ENCODE data around the gene WDR93. TPM values are rescaled to one million over a fixed set of nuclear protein-coding genes. Genes with fewer than 3 reads are reported as not detected.

WDR93 gene
- total RNA-seq, 1 donor from 2014 or later = not detected

DNA sequence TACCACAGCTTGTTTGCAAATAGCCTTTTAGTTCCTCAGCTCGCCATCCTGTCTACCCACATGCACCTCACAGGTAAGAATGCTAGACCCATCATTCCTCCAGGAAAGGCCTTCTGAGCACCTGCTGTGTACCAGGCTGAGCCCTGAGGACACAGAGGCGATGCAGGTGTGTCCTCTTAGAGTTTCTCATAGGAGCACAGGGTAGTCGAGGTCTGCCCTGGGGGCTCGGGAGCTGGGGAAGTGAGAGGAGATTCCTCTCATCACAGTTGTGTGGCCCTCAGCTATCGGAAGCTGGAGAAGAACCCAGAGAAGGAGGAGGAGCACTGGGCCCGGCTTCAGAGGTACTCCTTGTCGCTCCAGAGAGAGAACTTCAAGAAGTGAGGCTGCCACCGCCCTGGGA, 52.4 kb downstream of the WDR93 start:
- no peak for DNase-seq (ENCODE audit: low spot score)
- intact Hi-C loops (cut with DNase I) = loop anchor here (5.0 kb wide), 1 partner anchor 96 kb away; no protein-coding TSS in a partner anchor

DNA sequence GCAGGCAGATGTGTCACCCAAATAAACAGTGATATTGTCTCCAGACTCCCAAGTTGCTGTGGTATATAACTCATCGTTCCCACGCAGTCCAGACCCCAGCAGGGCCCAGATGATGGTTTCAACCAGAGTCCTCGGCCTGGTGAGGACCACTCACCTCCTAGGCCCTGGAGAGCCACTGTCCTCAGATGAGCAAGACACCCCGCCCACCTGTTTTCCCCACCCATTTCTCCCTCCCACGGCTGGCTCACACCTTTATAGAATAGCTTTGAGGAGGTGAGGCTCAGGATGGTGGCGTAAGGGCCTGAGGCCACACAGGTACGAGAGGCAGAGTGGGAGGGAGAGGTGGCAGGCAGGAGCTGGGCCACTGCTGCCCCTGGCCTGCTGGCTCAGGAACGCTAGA, 53.0 kb downstream of the WDR93 start:
- intact Hi-C loops (cut with DNase I) = loop anchor here (5.0 kb wide), 1 partner anchor 96 kb away; no protein-coding TSS in a partner anchor
- DNase-seq (ENCODE audit: low spot score) = no peak

DNA sequence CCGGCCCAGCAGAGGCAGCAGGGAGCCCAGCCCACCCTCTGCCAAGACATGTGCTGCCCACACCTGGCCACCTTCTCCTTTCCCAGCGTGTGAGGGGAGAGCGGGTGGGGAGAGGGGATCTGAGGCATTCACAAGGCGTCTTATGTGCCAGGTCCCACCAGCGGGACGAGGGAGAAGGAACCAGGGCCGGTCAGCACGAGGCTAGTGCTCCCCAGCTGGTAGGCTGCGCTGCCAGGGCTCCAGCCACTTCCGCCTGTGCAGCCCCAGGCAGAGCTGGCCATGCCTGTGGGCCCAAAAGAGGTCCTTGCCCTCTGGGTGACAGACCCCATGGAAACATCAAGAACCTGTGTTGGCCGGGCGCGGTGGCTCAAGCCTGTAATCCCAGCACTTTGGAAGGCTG, 54.5 kb downstream of the WDR93 start:
- DNase-seq (ENCODE audit: low spot score) = no peak
- intact Hi-C loops (cut with DNase I) = no loop called here

DNA sequence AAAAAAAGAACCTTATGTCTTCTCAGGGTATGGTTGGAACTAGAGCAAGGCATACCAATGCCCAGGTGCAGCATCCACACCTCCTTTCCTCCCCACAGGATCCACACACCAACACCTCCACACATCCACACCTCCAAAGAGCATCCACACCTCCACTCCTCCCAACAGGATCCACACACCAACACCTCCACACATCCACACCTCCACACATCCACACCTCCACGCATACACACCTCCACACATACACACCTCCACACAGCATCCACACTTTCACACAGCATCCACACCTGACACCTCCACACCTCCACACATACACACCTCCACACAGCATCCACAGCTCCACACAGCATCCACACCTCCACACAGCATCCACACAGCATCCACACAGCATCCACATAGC, 55.2 kb downstream of the WDR93 start:
- intact Hi-C loops (cut with DNase I) = no loop called here
- DNase-seq (ENCODE audit: low spot score) = no peak

DNA sequence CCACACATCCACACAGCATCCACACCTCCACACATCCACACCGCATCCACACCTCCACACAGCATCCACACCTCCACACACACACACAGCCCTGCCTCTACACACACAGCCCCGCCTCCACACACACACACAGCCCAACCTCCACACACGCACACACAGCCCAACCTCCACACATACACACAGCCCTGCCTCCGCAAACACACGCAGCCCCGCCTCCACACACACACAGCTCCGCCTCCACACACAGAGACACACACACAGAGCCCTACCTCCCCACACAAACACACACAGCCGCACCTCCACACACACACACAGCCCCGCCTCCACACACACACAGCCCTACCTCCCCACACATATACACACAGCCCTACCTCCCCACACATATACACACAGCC, 55.8 kb downstream of the WDR93 start:
- DNase-seq (ENCODE audit: low spot score) = no peak
- intact Hi-C loops (cut with DNase I) = no loop called here

DNA sequence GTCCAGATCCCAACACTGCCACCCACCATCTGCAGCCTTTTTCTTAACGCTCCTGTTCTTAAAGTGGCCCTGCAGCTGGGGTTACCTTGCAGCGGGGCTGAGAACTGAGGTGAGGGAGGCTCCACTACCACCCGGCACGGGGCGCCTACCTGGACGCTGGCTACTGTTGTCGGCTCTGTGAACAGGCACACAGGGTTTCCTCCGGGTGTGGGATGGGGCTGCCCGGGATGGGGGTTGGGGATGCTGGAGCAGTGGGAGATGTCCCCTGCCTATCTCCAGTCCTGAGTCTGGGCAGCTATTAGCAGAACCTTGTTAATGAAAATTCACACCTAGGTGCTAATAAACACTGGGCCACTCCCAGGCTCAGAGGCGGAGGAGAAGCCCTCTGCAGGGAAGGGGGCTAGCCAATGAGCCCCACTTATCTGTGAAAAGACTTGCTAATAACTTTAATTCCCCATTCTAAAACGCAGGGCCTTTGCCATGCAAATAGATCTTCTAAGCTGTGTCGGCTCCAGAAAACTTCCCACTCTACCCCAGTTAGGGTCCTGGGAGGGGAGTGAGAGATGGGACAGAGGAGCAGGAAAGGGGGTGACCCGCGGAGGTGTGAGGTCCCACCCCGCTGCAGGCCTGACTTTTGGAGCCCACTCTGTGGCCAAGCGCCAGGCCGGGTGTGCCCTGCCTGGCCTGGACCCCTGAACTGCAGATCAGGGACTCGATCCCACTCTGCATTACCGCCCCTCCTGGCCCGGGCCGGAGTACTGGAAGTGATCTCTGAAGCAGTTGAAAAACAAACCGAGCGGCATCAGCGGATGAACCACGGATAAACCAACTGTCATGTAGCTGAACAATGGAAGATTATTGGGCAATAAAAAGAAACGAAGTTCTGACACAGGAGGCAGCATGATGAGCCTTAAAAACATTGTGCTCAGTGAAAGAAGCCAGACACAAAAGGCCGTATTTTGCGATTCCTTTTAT, 57.4 kb downstream of the WDR93 start:
- no peak for DNase-seq (ENCODE audit: low spot score)
- intact Hi-C loops (cut with DNase I) = no loop called here

DNA sequence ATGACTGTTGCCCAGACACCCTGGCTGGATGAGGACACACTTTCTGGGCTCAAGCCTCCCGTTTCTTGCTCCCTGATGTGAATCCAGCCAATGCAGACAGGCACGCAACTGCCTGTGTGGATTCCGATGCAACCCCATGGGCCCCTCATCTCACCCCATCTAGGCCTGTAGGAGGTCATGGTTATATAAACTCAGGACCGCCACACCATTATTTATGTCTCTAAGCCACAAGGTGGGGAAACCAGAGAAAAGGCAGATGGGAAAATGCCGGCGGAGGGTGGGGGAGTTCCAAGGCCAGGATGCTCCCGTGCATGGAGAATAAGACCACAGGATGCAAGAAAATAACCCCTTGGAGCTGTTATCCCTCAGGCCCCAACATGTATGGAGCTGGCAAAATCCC, 58.4 kb downstream of the WDR93 start:
- intact Hi-C loops (cut with DNase I) = no loop called here
- DNase-seq (ENCODE audit: low spot score) = no peak

DNA sequence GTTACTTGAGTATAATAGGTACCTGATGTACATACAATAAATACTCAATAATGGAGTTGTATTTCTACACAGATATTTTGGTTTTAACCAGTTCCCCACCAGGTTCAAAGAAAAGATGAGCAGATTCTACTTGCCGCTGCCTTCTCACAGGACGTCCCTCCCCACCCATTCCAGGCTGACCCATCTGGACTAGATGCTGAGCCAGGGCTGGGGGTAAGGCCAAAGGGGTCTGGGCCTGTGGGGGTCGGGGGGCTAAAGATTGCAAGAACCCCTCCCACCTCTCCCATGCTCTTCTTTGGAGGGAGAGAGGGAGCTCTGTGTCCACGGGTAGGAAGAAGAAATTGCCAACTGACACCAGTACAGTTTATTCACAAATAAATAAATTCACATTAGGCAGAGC, 58.9 kb downstream of the WDR93 start:
- intact Hi-C loops (cut with DNase I) = no loop called here

DNA sequence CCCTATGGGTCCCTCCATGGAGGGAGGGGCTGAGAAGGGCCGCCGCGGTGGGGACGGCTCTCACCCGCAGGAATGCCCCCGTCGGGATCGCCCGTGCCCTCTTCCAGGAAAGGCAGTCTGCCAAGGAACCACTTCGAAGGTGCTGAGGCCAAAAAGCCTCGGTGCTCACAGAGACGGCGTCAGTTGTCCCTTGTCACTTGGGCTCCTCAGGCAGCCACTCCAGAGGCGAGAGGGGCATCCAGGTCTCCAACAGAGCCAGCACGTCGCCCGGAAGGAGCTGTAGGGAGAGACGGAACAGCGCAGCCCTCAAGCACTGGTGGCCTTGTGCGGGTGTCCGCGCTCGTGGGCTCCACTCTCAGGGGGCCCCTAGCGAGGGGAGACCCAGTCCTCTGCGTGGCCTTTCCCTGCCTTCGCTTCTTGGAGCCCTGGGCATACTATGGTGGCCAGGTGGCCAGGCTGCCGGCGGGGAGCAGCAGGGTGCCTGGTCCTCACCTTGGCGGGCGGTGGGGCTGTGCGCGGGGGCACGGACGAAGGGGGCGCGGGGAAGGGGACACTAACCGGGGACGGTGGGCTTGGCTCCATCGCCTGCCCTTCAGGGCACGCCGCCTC, 59.4 kb downstream of the WDR93 start:
- no peak for DNase-seq (ENCODE audit: low spot score)
- intact Hi-C loops (cut with DNase I) = no loop called here

More for the DNA sequence above, 58.9 kb downstream of the WDR93 start:
- DNase-seq (ENCODE audit: low spot score) = no peak

DNA sequence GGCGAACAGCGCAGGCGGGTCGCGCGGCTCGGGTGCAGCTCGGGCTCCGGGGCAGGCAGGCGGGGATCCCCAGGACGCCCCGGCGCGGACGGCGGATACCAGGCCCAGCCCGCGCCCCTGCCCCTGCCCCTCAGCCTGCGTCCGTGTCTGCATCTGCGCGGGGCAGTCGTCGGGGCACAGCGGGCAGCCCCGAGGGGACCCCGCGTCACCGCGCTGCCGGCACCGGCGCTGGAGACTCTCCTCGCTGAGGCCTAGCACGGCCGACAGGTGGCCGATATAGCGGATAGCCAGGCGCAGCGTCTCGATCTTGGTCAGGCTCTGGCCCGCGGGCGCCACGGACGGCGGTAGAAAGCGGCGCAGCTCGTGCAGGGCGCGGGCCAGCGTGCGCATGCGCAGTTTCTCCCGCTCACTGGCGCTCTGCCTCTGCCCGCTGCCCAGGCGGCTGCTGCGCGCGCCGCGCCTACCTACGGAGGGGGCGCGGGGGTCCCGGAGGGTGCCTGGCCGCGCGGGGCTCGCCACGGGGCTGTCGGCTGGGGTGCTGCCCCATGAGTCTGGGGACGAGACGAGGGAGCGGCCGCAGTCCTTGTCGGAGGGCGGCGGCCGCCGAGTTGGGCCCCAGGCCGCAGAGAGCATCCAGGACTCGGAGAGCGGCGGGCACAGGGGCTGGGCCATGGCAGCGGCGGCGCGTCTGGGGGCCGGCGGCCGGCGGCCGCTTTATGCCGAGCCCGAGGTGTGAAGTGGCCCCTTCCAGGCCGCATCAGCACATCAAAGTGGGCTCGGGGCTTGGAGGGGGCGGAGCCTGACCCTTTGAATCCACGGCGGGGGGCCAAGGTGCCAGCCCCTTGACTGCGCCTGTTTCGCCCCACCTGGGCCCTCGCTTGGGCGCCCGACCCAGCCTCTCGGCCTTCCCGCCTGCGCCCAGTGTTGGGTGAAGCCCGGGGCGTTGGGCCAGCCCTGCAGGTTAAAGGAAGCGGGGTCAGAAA, 60.2 kb downstream of the WDR93 start, which contains the start of gene MESP1:
Gene MESP1 (minus strand): TSS at position 690 of the 983 bp plus-strand sequence. CDS start 18 bp downstream, at position 672.
- intact Hi-C loops (cut with DNase I) = no loop called here
- DNase-seq (ENCODE audit: low spot score) = peak; percentile 97

DNA sequence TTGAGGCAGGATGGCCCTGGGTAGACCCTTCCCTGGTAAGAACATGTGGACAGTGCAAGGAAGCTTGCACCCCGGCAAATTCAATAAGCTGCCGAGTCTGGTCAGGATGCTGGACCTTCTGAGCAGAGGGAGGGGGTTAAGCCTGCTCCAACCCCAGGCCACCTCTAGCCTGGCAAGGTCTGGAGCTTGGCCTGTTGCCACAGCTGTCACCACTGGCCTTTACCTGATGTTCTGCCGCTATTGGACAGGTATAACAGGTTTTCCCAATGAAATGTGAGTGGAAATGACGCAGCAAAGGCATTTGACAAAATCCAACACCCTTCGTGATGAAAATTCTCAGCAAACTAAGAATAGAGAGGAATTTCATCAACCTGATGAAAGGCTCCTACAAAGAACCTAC, 61.1 kb downstream of the WDR93 start:
- intact Hi-C loops (cut with DNase I) = no loop called here
- no peak for DNase-seq (ENCODE audit: low spot score)

DNA sequence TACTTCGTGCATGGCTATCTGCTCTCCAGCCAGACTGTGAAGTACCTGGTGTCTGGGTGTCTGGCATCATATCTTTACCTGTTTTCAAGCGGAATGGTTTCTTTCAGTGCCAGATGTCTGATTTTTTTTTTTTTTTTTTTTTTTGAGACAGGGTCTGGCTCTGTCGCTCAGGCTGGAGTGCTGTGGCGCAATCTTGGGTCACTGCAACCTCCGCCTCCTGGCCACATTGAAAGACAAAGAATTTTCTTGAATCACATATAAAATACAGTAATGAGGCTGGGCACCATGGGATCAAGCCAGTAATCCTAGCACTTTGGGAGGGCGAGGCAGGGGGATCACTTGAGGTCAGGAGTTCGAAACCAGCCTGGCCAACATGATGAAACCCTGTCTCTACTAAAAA, 63.2 kb downstream of the WDR93 start:
- no peak for DNase-seq (ENCODE audit: low spot score)
- intact Hi-C loops (cut with DNase I) = no loop called here

DNA sequence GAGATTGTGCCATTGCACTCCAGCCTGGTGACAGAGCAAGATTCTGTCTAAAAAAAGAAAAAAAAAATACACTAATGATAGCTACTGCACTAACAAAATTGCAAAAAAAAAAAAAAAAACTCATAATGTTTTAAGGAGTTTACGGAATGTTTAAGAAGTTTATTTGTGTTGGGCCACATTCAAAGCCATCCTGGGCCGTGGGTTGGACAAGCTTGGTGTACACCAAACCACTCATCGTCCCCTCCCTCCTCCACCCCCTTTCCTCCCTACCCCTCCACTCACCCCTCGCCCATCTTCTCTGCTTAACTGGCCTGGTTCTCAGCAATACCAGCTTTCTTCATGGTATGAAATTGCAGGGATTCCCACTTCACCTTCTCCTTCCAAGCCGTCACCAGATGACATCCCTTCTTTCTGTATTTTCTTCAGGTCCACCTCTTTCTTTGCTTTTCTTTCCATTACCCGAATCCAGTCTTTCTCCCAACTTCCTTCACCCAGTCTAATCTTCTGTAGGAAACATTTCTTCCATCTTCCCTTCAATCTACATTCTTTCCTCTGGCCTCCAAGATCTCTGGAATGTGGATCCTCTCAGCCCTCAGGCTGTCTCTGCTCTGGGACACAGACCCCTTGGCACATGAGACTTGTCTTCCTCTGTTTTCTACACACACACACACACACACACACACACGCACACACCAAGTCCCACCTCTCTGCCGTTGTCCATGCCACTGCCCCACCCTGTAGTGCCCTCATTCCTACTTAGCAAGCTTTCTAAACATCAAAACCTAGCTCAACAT, 63.9 kb downstream of the WDR93 start:
- intact Hi-C loops (cut with DNase I) = no loop called here
- no peak for DNase-seq (ENCODE audit: low spot score)

DNA sequence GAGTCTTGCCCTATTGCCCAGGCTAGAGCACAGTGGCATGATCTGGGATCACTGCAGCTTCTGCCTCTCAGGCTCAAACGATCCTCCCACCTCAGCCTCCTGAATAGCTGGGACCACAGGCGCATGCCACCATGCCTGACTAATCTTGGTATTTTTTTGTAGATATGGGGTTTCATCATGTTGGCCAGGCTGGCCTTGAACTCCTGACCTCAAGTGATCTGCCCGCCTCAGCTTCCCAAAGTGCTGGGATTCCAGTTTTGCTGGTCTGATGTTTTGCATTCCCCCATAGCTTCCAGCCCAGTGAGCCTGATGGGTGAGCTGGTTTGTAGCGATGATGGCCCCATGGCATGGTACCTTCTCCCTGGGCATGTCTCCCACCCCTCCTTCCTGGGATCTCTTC, 65.1 kb downstream of the WDR93 start:
- DNase-seq (ENCODE audit: low spot score) = no peak
- intact Hi-C loops (cut with DNase I) = no loop called here

DNA sequence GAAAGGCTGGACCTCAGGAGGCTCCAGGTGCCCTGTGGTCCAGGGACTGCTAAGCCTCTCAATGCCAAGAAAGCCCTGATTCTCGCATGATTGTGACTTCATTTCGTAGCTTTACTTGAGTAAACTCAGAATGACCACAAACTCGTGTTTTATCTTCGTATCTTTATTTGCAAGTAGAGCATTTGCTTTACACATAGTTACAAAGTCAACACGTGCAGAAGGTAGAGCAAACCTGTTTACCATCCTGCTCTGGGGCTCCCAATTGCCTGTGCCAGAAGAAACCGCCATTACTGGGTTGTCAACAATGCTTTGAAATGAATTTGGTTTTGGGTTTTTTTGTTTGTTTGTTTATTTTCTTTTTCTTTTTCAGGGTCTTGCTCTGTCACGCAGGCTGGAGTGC, 66.3 kb downstream of the WDR93 start:
- intact Hi-C loops (cut with DNase I) = no loop called here
- DNase-seq (ENCODE audit: low spot score) = no peak

DNA sequence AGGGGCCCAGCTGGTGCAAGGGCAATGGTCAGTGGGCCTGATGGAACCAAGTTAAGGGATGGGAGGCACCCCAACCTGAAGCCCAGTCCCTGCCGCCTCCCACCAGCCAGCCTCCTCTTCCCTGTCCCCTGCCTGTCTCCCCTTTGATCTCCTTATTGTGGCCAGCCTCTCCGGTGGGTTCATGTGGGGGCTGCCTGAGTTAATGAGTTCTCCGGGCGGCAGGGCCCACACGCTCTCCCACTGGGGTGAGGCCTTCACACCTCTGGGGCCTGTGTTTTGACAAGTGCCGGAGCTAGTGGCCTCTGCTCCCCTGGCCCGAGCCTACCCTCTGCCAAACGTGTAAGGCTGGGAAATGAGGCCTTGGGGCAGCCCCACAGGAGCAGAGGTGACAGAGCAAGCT, 67.7 kb downstream of the WDR93 start:
- intact Hi-C loops (cut with DNase I) = no loop called here
- DNase-seq (ENCODE audit: low spot score) = no peak

DNA sequence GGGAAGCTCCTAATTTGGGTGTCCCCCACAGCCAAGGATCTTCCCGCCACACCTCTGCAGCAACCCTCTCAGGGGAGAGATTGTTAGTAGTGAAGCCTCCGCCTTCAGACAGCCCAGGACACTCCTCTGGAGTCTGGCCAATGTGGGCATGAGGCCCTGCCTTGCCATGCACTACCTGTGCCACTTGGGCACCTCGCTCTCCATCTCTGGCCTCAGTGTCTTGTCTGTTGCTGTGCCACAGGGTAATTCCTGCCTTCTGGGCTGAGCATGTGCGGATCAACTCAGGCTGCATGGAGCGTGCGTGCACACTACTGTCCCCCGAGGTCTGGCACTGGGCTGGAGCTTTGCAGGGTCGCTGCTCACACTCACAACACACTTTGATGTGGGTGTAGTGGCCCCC, 68.4 kb downstream of the WDR93 start:
- no peak for DNase-seq (ENCODE audit: low spot score)
- intact Hi-C loops (cut with DNase I) = no loop called here

DNA sequence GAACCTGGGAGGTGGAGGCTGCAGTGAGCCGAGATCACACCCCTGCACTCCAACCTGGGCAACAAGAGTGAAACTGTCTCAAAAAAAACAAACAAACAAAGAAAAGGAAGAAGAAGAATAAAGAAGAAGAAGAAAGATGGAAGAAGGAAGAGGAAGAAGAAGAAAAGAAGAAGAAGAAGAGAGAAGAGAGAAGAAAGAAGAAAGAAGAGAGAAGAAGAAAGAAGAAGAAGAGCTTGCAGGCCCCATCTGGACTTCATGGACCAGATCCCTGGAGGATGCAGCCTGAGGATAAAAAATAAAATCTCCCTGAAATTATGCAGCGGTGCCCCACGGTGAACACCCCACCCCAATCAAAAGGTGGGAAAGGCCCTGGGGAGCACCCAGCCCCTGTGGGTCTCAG, 69.2 kb downstream of the WDR93 start:
- intact Hi-C loops (cut with DNase I) = loop anchor here (2.0 to 10.0 kb wide), 3 partner anchors 75 to 305 kb away; no protein-coding TSS in a partner anchor
- no peak for DNase-seq (ENCODE audit: low spot score)

All from cardiac septum (tissue), 1 donor.